NCI-H1694 (cell line): ENCODE data around the gene CSTPP1.
"Not testable (repeated sequence)": the region's sequence is repeated elsewhere in the genome, so short reads cannot be mapped to it uniquely, and the experiment has no call there.

Experiments
- DNase-seq: peaks from one replicate; lab custom pipeline; 2025; lab: John Stamatoyannopoulos, UW

The CSTPP1 gene

DNA sequence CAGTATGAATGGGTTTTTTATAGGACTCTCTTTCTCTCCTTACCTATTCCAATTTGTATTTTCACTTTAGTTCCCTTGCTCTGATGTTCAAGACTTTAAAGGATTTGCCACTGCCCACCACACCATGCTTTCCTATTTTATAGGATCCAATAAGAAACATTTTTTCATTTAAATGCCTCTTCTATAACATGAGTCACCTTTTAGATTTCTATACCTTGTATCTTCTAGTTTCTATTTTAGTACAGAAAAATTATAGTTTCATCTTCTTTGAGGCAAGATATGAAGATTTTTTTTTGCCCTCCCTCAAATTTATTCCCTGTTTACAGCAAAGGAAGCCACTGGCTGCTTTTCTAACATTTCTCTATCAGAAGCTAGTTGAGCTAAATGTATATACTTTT lies 163.4 kb downstream of the CSTPP1 start:
- DNase-seq: no peak

GRCh38 chr11:47101406-47101805 lies 164.8 kb downstream of the CSTPP1 start:
- DNase-seq: no peak

- no peak for DNase-seq
Observed at GRCh38 chr11:47104261-47104950, 167.8 kb downstream of the CSTPP1 start.

GRCh38 chr11:47105541-47105940 lies 169.0 kb downstream of the CSTPP1 start:
- no peak for DNase-seq

GRCh38 chr11:47105974-47106373 lies 169.4 kb downstream of the CSTPP1 start:
- DNase-seq: no peak

DNA sequence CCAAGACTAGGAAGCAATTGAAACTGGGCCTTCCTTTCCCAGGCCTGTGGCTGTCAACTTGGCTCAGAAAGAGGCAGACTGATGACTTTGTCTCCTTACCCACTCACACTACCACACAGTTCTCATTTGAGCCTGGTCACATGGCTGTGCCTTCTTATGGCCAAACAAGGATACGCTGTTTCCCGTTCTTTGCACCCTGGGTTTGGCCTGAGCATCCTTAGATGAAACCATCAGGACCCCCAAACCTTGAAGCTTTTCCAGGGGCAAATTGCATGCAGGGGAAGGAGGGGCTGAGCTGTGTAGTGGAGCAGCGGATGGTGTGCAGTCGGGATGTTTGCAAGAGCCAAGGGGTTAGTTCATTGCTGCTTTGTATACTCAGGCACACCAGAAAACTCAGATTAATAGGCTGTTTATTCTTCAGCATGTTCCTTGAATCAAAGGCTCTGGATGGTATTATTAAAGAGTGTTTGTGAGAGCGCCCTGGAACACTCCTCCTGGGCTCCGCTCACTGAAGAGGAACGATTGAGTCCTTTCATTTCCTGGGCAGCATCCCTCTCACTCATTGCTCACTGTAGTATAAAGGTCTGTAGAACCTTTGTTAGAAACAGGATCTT lies 170.3 kb downstream of the CSTPP1 start:
- no peak for DNase-seq

DNA sequence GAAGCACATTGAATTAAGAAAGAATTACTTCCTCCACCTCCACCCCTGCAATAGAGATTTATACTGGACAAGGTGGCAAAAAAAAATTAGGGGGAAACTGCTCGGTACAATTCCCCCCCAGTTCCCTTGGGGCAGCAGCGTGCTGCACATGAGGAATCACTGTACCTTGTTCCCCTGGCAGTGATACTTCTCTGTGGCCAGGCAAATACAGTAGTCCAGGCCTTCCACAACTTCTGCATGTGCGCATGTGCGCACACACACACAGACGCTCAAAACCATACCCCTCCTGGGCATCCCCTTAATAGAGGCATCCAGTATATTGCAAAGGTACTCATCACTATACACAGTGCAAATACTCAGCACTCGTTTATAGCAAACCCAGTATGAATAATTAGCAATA lies 171.2 kb downstream of the CSTPP1 start:
- DNase-seq: no peak

DNA sequence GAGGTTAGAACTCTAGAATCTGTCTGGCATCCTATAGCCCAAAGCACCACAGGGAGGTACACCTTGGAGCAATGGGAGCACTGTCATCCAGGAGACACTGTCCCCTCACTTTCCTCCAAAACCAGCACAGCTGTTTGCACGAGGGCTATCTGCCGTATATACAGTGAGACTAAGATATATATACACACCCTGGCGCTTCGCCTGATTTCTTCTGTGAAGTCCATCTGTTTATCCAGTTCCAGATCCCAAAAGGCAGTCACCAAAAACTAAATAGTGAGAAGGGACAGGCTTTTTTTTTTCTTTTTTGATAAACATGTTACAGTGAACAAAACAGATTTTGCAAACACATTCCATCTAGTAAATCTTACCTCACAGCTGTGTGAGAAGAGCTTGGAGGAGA lies 171.7 kb downstream of the CSTPP1 start:
- no peak for DNase-seq

DNA sequence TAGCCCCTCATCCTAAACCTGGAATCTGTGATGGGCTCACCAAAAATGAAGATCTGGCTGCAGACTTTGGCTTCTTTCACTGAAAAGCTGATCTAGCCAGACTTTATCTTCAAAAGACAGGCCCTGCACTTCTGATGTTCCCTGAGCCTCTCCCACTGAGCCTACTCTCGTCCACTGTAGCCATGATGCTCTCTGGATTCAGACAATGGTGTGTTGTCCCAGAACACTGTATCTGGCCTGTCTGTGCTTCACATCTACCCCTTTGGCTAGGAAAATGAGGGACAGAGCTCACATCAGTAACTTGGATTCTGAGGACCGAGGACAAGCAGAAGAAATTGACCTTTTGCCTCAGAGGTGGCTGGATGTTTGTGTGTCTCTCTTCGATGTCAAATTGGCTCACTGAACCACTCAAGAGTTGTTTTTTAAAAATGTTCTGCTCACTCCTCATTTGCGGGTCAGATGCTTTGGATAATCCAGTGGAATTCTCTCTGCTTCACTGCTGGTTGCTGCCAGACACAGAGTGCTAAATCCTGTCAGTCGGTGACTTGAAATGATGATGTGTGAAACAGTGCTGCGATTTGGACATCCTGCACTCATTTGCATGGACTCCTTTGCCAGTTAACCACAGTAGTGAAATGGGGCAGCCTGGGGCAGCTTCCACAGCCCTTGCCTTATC lies 172.6 kb downstream of the CSTPP1 start:
- no peak for DNase-seq

- no peak for DNase-seq
Observed at GRCh38 chr11:47109727-47110246, 173.2 kb downstream of the CSTPP1 start.

- DNase-seq: no peak
Observed at GRCh38 chr11:47111318-47111804, 174.8 kb downstream of the CSTPP1 start.

DNA sequence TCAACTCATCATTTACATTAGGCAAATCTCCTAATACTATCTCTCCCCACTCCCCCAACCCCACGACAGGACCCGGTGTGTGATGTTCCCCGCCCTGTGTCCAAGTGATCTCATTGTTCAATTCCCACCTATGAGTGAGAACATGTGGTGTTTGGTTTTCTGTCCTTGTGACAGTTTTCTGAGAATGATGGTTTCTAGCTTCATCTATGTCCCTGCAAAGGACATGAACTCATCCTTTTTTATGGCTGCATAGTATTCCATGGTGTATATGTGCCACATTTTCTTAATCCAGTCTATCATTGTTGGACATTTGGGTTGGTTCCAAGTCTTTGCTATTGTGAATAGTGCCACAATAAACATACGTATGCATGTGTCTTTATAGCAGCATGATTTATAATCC lies 176.4 kb downstream of the CSTPP1 start:
- DNase-seq: not testable (repeated sequence)

- not testable (repeated sequence) for DNase-seq
Observed at GRCh38 chr11:47118958-47119688, 182.6 kb downstream of the CSTPP1 start.

- DNase-seq: no peak
Observed at GRCh38 chr11:47121056-47121455, 184.5 kb downstream of the CSTPP1 start.

DNA sequence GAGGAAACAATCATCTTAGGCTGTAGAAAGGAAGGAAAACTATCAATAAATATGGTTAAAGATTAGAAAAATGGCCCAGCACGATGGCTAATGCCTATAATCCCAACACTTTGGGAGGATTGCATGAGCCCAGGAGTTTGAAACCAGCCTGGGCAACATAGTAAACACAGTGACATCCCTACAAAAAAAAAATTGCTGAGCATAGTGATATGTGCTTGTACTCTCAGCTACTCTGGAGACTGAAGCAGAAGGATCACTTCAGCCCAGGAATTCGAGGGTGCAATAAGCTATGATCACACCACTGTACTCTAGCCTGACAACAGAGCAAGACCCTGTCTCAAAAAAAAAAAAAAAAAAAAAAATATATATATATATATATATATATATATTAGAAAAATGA lies 185.2 kb downstream of the CSTPP1 start:
- no peak for DNase-seq

DNA sequence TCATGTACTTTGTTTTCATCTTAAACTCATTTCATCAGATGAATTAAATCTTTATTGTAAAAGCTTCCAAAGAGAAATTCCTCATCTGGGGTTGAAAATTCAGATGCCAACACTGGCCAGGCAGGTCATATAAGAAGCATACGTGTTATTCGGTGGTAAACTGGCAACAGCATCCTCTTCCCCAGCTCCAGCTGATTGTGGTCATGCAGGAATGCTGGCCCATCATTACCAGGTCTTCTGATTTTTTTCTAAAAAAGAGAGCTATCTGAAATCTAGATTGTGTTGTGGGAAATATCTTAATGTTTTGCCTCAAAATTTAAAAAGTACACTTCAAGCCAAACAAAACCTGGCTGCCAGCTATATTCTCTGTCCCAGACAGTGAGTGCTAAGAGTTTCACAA lies 186.5 kb downstream of the CSTPP1 start:
- no peak for DNase-seq

DNA sequence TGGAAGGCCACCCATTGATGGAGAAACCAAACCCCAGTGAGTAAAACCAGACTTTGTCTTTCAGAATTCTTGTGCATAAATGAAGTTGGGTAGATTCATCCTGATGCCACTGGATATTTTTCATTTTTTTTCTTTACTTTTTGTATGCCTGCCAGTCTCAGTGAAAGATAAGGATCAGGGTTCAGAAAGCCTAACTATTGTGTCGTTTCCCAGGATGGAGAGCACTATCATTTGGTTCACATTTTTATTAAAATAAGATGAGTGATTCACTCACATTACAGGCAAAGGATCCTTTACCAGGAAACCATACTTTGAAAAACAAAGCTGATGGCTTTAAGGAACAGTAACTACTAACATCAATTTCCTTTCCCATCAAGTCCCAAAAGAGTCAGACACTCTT lies 188.1 kb downstream of the CSTPP1 start:
- no peak for DNase-seq

DNA sequence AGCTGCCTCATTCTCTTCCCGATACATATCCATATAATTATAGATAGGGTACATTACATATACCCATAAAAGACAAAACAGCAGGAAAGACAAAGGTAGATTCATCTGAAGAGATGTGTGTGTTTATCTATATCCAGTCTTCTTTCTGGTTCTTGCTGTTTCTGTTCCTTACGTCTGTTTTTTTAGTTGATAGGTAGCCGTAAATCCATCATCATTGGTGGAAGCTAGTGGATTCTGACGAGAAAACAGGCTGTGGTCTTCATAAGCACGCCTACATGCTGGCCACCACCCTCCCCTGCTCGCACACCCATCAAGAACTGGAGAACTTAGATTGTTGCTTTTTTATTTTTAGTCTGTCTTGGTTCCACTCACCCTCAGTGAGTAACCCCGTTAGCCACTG lies 188.5 kb downstream of the CSTPP1 start:
- DNase-seq: no peak

DNA sequence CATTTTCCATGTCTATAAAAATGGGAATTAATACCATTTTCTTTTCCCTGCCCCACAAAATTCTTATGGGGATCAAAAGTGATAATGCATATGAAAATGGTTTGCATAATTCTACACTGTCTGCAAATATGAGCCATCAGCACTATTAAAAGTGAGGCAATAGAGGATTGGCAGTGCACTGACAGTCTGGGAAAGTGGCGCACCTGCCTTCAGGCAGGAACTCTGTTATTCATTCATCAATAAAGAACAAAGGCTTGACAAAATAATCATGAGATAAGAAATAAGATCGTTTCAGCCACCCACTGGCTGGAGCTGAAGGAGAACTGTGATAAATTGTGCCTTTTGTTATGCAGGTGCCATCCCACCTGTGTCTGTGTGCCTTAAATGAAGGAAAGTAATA lies 190.7 kb downstream of the CSTPP1 start:
- DNase-seq: no peak

DNA sequence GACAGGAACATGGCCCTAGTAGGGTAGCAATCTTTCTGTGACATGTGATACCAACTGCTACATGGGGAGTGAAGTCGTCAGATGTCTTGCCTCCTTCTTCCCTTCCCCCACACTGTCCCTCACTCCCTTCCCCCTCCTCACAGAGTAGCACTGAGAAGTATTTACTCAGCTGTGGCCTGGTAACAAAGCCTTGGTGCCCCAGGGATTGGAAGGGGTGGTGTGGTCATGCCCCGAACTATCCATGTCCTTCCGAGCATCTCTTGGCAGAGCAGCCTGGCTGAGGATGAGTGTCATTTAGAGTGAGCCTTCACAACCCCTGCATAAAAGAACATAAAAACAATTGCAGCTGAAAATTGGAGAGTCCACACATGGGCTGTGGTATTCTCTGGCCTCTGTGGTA lies 194.0 kb downstream of the CSTPP1 start:
- DNase-seq: no peak

GRCh38 chr11:47131136-47131535 lies 194.6 kb downstream of the CSTPP1 start:
- no peak for DNase-seq

DNA sequence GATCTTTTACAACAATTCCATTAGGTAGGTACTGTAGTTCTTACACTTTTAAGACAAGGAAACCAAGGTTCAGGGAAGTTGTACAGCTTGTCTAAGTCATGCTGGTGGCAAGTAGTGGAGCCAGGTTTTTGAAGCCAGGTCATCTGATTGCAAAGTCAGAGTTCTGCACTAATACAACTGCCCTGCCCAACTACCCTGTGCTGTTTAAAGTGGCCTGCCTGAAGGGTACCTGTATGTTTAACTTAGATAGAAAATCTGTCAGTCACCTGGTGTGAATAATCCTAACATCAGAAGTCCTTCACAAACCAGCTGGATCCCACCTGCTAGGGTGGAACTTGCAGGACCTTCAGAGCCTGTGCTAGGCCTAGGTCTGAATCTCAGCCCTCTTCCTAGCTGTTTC lies 195.9 kb downstream of the CSTPP1 start:
- no peak for DNase-seq
